Mesendoderm (in vitro differentiated cells): ENCODE data around the gene CLK1. TPM values are rescaled to one million over a fixed set of nuclear protein-coding genes. Genes with fewer than 3 reads are reported as not detected.

Experiments
- small RNA-seq: library from polyadenylated mRNA; stranded (forward); fragments of <200 nt; extraction: miRNeasy Mini kit (QIAGEN cat#:217004); gene quantifications from one replicate; pipeline ENCODE3, GENCODE V24; 2013; ENCODE audit not compliant: insufficient read depth

CLK1 gene

Small RNA genes lying within 50 kb of the gene (small RNA-seq; reads per million reads assigned to genes)
- gene RF00019, result not detected
- gene RNA5SP115, result not detected
- not detected for gene RNU6-312P
- 1.1 reads per million for gene RNU6-31P
- gene RNU6-762P, result not detected
